ENCODE results near the gene RPIA.

RPIA gene

GRCh38 chr2:88693911-88694414 is 2.5 kb downstream of the RPIA start (continued):
- TF ChIP-seq PATZ1 (CRISPR knock-in tag; IDR thresholded peaks at IDR 0.05; ENCODE audit: borderline replicate concordance), result no peak

- no peak for TF ChIP-seq ZNF70 (CRISPR knock-in tag; IDR thresholded peaks at IDR 0.05)
- no peak for TF ChIP-seq POU6F1 (CRISPR knock-in tag; IDR thresholded peaks at IDR 0.05; ENCODE audit: borderline replicate concordance, low read depth)
- no peak for TF ChIP-seq OSR1 (CRISPR knock-in tag; IDR thresholded peaks at IDR 0.05)
- no peak for ATAC-seq
Observed at GRCh38 chr2:88696611-88697010, 5.1 kb downstream of the RPIA start.

GRCh38 chr2:88697370-88698026 is 6.0 kb downstream of the RPIA start:
- no peak for ATAC-seq
- TF ChIP-seq CREB5 (CRISPR knock-in tag; IDR thresholded peaks at IDR 0.05; ENCODE audit: low read depth), result no peak
- TF ChIP-seq PPARA (CRISPR knock-in tag; IDR thresholded peaks at IDR 0.05; ENCODE audit: borderline replicate concordance), result no peak
- TF ChIP-seq BACH2 (CRISPR knock-in tag; IDR thresholded peaks at IDR 0.05; ENCODE audit: borderline replicate concordance), result no peak
- TF ChIP-seq ZNF565 (CRISPR knock-in tag; conservative IDR thresholded peaks at IDR 0.05; ENCODE audit: low read depth), result no peak
- no peak for TF ChIP-seq TCF4 (CRISPR knock-in tag; IDR thresholded peaks at IDR 0.05; ENCODE audit: borderline replicate concordance)
- no peak for TF ChIP-seq CSRNP3 (CRISPR knock-in tag; IDR thresholded peaks at IDR 0.05)
- TF ChIP-seq ZFP3 (CRISPR knock-in tag; IDR thresholded peaks at IDR 0.05), result no peak
- TF ChIP-seq ZNF70 (CRISPR knock-in tag; IDR thresholded peaks at IDR 0.05), result no peak
- no peak for TF ChIP-seq RARB (CRISPR knock-in tag; IDR thresholded peaks at IDR 0.05)
- no peak for TF ChIP-seq OSR1 (CRISPR knock-in tag; IDR thresholded peaks at IDR 0.05)
- TF ChIP-seq ZNF8 (CRISPR knock-in tag; IDR thresholded peaks at IDR 0.05), result no peak
- TF ChIP-seq ESRRG (CRISPR knock-in tag; IDR thresholded peaks at IDR 0.05), result no peak
- TF ChIP-seq POU6F1 (CRISPR knock-in tag; IDR thresholded peaks at IDR 0.05; ENCODE audit: borderline replicate concordance, low read depth), result no peak
- TF ChIP-seq ZC3H10 (CRISPR knock-in tag; IDR thresholded peaks at IDR 0.05), result no peak
- TF ChIP-seq PATZ1 (CRISPR knock-in tag; IDR thresholded peaks at IDR 0.05; ENCODE audit: borderline replicate concordance), result no peak
- TF ChIP-seq TOX (CRISPR knock-in tag; IDR thresholded peaks at IDR 0.05; ENCODE audit: borderline replicate concordance), result no peak
- no peak for TF ChIP-seq CSDC2 (CRISPR knock-in tag; IDR thresholded peaks at IDR 0.05)
- TF ChIP-seq SNAI2 (CRISPR knock-in tag; IDR thresholded peaks at IDR 0.05), result no peak

Data from SK-N-SH treated with all-trans-retinoic acid at 6 μM for 48 hours (cell line).